ENCODE results near the gene STIM2. TPM values are rescaled to one million over a fixed set of nuclear protein-coding genes. Genes with fewer than 3 reads are reported as not detected.

Gene STIM2
- total and polyA plus RNA-seq, 10 of the 15 experiments (the other 5 are each of a cell fraction or from before 2014, with no cell fraction given): 4.7 to 41.5 (median 16.9) TPM

GRCh38 chr4:26935397-26935796 is 74.8 kb downstream of the STIM2 start (continued):
- TF ChIP-seq, protein P1, sequence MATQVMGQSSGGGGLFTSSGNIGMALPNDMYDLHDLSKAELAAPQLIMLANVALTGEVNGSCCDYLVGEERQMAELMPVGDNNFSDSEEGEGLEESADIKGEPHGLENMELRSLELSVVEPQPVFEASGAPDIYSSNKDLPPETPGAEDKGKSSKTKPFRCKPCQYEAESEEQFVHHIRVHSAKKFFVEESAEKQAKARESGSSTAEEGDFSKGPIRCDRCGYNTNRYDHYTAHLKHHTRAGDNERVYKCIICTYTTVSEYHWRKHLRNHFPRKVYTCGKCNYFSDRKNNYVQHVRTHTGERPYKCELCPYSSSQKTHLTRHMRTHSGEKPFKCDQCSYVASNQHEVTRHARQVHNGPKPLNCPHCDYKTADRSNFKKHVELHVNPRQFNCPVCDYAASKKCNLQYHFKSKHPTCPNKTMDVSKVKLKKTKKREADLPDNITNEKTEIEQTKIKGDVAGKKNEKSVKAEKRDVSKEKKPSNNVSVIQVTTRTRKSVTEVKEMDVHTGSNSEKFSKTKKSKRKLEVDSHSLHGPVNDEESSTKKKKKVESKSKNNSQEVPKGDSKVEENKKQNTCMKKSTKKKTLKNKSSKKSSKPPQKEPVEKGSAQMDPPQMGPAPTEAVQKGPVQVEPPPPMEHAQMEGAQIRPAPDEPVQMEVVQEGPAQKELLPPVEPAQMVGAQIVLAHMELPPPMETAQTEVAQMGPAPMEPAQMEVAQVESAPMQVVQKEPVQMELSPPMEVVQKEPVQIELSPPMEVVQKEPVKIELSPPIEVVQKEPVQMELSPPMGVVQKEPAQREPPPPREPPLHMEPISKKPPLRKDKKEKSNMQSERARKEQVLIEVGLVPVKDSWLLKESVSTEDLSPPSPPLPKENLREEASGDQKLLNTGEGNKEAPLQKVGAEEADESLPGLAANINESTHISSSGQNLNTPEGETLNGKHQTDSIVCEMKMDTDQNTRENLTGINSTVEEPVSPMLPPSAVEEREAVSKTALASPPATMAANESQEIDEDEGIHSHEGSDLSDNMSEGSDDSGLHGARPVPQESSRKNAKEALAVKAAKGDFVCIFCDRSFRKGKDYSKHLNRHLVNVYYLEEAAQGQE (IDR thresholded peaks at IDR 0.05; ENCODE audit: low read depth, low read length): no peak
- TF ChIP-seq GATAD2B (conservative IDR thresholded peaks at IDR 0.05; ENCODE audit: low read depth) (no peak), HDAC6 (IDR thresholded peaks at IDR 0.05; ENCODE audit: unreplicated experiment) (no peak), NRF1 (conservative IDR thresholded peaks at IDR 0.05; ENCODE audit: low read depth, low read length) (no peak), NR2F1 (conservative IDR thresholded peaks at IDR 0.05) (no peak), KAT2A (conservative IDR thresholded peaks at IDR 0.05; ENCODE audit: control insufficient read depth, low read depth, low read length) (no peak), IKZF2 (IDR thresholded peaks at IDR 0.05) (no peak), SMARCA5 (IDR thresholded peaks at IDR 0.05) (no peak), CHD4 (IDR thresholded peaks at IDR 0.05) (no peak)
- TF ChIP-seq, protein P2, sequence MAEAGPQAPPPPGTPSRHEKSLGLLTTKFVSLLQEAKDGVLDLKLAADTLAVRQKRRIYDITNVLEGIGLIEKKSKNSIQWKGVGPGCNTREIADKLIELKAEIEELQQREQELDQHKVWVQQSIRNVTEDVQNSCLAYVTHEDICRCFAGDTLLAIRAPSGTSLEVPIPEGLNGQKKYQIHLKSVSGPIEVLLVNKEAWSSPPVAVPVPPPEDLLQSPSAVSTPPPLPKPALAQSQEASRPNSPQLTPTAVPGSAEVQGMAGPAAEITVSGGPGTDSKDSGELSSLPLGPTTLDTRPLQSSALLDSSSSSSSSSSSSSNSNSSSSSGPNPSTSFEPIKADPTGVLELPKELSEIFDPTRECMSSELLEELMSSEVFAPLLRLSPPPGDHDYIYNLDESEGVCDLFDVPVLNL (IDR thresholded peaks at IDR 0.05; ENCODE audit: low read depth, low read length): no peak
- TF ChIP-seq, protein P3, sequence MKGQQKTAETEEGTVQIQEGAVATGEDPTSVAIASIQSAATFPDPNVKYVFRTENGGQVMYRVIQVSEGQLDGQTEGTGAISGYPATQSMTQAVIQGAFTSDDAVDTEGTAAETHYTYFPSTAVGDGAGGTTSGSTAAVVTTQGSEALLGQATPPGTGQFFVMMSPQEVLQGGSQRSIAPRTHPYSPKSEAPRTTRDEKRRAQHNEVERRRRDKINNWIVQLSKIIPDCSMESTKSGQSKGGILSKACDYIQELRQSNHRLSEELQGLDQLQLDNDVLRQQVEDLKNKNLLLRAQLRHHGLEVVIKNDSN (IDR thresholded peaks at IDR 0.05; ENCODE audit: borderline replicate concordance, extremely low read length, insufficient read depth, low read depth, low read length): no peak

All from GM12878 (cell line).